ENCODE results near the gene MGAT5. TPM values are rescaled to one million over a fixed set of nuclear protein-coding genes. Genes with fewer than 3 reads are reported as not detected.

MGAT5 gene
- total RNA-seq, 3 donors from 2014 or later (not counting 1 experiment from before 2014, with no cell fraction given): 39.7 to 58.2 (median 57.0) TPM

DNA sequence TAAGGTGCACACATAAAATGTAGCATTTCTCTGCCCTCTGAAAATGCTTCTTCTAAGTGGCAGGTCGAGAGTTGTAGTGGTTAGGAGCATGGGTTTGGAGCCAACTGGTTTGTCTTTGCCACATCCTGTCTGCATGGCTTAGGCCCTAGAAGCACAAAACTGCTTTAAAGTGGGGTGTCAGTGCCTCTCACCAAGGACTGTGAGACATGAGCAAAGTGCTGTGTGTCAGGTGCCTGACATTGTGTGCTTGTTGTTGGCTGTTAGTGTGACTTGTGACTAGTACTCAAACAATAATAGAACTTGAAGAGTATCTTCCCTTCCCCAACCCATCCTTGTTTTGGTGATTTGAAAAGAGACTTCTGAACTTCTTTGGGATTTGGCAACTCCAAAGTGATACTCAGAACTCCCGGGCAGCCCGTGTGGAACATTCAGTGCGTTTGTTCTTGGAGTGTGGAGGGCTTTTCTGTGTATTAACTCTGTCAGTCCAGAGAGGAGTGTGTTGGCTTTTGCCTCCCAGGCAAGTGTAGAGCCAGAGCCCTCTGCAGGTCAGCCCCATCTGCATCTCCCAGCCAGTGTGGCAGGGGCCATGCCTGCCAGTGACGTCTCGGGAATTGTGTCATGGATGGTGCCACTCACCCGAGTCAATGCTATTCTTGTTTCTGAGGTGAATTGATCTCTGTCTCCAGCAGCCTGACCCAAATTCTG, 5.0 kb downstream of the MGAT5 start:
- DNase-seq (peak; percentile 35 to 81), ATAC-seq (peak; percentile 91 to 98 (median 92))
- H3K27me3 Mint-ChIP-seq (ENCODE audit: low read depth in 2 of 2): peaks cover 22 to 31% of the 10 kb centered on the region in 2 donors
- H3K27me3 ChIP-seq (ENCODE audit: control insufficient read depth, insufficient read depth, low read length): no peaks in the 10 kb centered on the region
- peak overlapping the region; percentile 2 for H3K27ac ChIP-seq (ENCODE audit: low read length)
- H3K4me3 Mint-ChIP-seq: peak overlapping the region; percentile 52
- peaks cover 55% of the 10 kb centered on the region for H3K4me1 ChIP-seq (ENCODE audit: control insufficient read depth, insufficient read depth, low read length)
- H3K9me3 Mint-ChIP-seq: no peaks in the 10 kb centered on the region
- H3K36me3 Mint-ChIP-seq: no peaks in the 10 kb centered on the region
- peak overlapping the region; percentile 5 to 66 for H3K27ac Mint-ChIP-seq
- TF ChIP-seq, protein P1, sequence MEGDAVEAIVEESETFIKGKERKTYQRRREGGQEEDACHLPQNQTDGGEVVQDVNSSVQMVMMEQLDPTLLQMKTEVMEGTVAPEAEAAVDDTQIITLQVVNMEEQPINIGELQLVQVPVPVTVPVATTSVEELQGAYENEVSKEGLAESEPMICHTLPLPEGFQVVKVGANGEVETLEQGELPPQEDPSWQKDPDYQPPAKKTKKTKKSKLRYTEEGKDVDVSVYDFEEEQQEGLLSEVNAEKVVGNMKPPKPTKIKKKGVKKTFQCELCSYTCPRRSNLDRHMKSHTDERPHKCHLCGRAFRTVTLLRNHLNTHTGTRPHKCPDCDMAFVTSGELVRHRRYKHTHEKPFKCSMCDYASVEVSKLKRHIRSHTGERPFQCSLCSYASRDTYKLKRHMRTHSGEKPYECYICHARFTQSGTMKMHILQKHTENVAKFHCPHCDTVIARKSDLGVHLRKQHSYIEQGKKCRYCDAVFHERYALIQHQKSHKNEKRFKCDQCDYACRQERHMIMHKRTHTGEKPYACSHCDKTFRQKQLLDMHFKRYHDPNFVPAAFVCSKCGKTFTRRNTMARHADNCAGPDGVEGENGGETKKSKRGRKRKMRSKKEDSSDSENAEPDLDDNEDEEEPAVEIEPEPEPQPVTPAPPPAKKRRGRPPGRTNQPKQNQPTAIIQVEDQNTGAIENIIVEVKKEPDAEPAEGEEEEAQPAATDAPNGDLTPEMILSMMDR (IDR thresholded peaks at IDR 0.05): no peak
- no peak overlapping the region for H3K4me3 ChIP-seq (ENCODE audit: low read length)
- no peaks in the 10 kb centered on the region for H3K9me3 ChIP-seq (ENCODE audit: control insufficient read depth, insufficient read depth, low read length)
- intact Hi-C loops (cut with micrococcal nuclease): loop anchor here (1.0 kb wide), 1 partner anchor 30 kb away; no protein-coding TSS in a partner anchor
- WGBS (ENCODE audit: insufficient coverage): 75% methylated on average over 7 of the region's 7 CpGs
- H3K36me3 ChIP-seq (ENCODE audit: control insufficient read depth, insufficient read depth, low read length): peaks cover 5% of the 10 kb centered on the region
- H3K4me1 Mint-ChIP-seq: peaks cover 24 to 52% of the 10 kb centered on the region in 2 donors

DNA sequence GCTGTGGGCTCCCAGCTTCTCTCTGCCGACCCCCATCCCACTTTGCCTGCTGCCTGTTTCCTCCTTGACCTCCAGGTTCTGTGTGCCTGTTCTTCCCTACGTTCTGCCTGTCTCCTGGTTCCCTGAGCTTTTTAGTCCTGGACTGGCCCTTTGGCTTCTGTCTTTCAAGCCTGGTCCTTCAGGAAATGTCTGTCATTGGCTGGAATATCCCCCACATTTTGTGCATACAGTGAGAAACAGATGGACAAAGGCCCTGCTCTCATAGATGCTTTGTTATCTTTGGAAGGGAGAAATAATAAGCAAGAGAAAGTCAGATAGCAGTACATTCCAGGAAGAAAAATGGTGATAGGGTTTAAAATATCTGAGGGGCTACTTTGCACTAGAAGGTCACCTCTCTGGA, 5.7 kb downstream of the MGAT5 start:
- Histone ChIP-seq H3K4me1 (ENCODE audit: control insufficient read depth, insufficient read depth, low read length) (peaks cover 50% of the 10 kb centered on the region), H3K27me3 (ENCODE audit: control insufficient read depth, insufficient read depth, low read length) (no peaks in the 10 kb centered on the region), H3K4me3 (ENCODE audit: low read length) (no peak overlapping the region), H3K27ac (ENCODE audit: low read length) (peak overlapping the region; percentile 8), H3K9me3 (ENCODE audit: control insufficient read depth, insufficient read depth, low read length) (no peaks in the 10 kb centered on the region), H3K36me3 (ENCODE audit: control insufficient read depth, insufficient read depth, low read length) (peaks cover 4% of the 10 kb centered on the region)
- peak overlapping the region; percentile 5 to 66 for H3K27ac Mint-ChIP-seq
- no peaks in the 10 kb centered on the region for H3K9me3 Mint-ChIP-seq
- peaks cover 20 to 28% of the 10 kb centered on the region in 2 donors for H3K27me3 Mint-ChIP-seq (ENCODE audit: low read depth in 2 of 2)
- 89% methylated on average over 2 of the region's 2 CpGs for WGBS (ENCODE audit: insufficient coverage)
- H3K4me1 Mint-ChIP-seq: peaks cover 24 to 48% of the 10 kb centered on the region in 2 donors
- ATAC-seq: no peak
- H3K4me3 Mint-ChIP-seq: peak overlapping the region; percentile 37
- no peak for DNase-seq
- intact Hi-C loops (cut with micrococcal nuclease): no loop called here
- TF ChIP-seq, protein P1 (IDR thresholded peaks at IDR 0.05): no peak
- no peaks in the 10 kb centered on the region for H3K36me3 Mint-ChIP-seq

DNA sequence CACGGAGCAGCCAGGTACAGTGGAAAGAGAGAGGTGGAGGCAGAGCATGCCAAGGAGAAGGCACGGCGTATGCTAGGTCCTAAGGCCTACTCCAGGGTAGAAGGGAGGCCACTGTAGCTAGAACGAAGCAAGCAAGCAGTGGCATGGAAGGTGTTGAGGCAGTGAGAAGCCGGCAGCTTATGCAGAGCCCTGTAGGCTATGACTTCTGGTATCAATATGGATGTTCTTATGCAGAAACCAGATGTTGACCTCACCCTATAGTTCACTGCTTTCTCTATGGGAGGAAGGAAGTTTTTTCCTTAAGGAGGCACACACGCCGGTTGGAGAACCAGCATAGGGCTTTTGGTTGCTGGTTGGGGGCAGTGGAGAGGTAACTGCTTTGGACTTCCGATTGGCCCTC, 6.1 kb downstream of the MGAT5 start:
- Mint-ChIP-seq H3K27ac (peak overlapping the region in 1 of 2 donors; percentile 66), H3K4me3 (no peak overlapping the region), H3K4me1 (peaks cover 24 to 48% of the 10 kb centered on the region in 2 donors), H3K36me3 (no peaks in the 10 kb centered on the region), H3K27me3 (ENCODE audit: low read depth in 2 of 2) (peaks cover 20 to 28% of the 10 kb centered on the region in 2 donors), H3K9me3 (no peaks in the 10 kb centered on the region)
- intact Hi-C loops (cut with micrococcal nuclease): no loop called here
- H3K4me1 ChIP-seq (ENCODE audit: control insufficient read depth, insufficient read depth, low read length): peaks cover 50% of the 10 kb centered on the region
- H3K27me3 ChIP-seq (ENCODE audit: control insufficient read depth, insufficient read depth, low read length): no peaks in the 10 kb centered on the region
- no peak for ATAC-seq
- peak overlapping the region; percentile 8 for H3K27ac ChIP-seq (ENCODE audit: low read length)
- no peaks in the 10 kb centered on the region for H3K36me3 ChIP-seq (ENCODE audit: control insufficient read depth, insufficient read depth, low read length)
- no peaks in the 10 kb centered on the region for H3K9me3 ChIP-seq (ENCODE audit: control insufficient read depth, insufficient read depth, low read length)
- H3K4me3 ChIP-seq (ENCODE audit: low read length): no peak overlapping the region
- TF ChIP-seq, protein P1 (IDR thresholded peaks at IDR 0.05): no peak
- DNase-seq: no peak
- 96% methylated on average over 8 of the region's 8 CpGs for WGBS (ENCODE audit: insufficient coverage)
